ENCODE results near the gene PLEKHG1. TPM values are rescaled to one million over a fixed set of nuclear protein-coding genes. Genes with fewer than 3 reads are reported as not detected.

PLEKHG1 gene
- polyA plus RNA-seq, 1 donor from 2014 or later = 2.6 TPM

DNA sequence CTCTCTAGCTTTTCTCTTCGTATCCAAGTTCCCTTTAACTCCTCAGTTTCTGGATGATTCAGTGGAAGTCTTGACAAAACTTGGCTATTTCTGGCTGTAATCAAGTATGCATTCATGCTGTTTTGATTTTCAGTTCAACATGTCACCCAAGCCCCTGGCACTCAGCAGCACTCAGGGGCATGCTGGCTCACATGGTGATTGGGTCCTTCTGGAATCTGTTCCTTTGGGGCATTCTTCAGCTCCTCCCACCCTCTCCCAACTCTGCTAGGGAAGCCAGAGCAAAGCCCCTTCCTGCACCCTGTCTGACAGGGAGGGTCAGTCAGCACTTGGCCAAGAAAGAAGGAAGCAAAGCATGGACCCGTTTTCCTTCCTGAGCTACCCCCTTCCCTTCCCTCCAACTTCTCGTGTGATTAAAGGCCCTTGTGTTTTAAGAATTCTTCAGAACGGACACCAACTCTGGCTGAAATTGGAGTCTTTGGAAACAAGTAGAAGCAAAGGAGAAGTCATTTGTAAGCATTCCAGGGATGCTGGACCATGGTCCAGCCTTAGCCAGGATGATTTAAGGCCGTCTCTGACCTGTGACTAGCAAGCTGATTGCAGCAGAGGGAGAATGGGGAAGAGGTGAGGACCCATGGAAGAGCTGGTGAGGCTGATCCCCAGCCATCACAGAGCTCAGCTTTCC, 7.1 kb downstream of the PLEKHG1 start:
- no peaks in the 10 kb centered on the region for H3K27me3 ChIP-seq (ENCODE audit: insufficient read depth, low read depth, low read length)
- no peaks in the 10 kb centered on the region for H3K36me3 ChIP-seq (ENCODE audit: insufficient read depth, low read length)
- no peaks in the 10 kb centered on the region for H3K9me2 ChIP-seq (ENCODE audit: insufficient read depth, low read length)
- no peaks in the 10 kb centered on the region for H3K9me3 ChIP-seq (ENCODE audit: low read length)
- H3K4me2 ChIP-seq (ENCODE audit: low read length) = no peak overlapping the region
- H4K20me1 ChIP-seq (ENCODE audit: insufficient read depth) = no peaks in the 10 kb centered on the region
- H3K79me2 ChIP-seq (replicated peaks; ENCODE audit: insufficient read depth, low read length) = peaks cover 19% of the 10 kb centered on the region
- TF ChIP-seq, protein P1, sequence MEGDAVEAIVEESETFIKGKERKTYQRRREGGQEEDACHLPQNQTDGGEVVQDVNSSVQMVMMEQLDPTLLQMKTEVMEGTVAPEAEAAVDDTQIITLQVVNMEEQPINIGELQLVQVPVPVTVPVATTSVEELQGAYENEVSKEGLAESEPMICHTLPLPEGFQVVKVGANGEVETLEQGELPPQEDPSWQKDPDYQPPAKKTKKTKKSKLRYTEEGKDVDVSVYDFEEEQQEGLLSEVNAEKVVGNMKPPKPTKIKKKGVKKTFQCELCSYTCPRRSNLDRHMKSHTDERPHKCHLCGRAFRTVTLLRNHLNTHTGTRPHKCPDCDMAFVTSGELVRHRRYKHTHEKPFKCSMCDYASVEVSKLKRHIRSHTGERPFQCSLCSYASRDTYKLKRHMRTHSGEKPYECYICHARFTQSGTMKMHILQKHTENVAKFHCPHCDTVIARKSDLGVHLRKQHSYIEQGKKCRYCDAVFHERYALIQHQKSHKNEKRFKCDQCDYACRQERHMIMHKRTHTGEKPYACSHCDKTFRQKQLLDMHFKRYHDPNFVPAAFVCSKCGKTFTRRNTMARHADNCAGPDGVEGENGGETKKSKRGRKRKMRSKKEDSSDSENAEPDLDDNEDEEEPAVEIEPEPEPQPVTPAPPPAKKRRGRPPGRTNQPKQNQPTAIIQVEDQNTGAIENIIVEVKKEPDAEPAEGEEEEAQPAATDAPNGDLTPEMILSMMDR (IDR thresholded peaks at IDR 0.05; ENCODE audit: poor library complexity, severe bottlenecking) = no peak
- TF ChIP-seq EZH2 (IDR thresholded peaks at IDR 0.05; ENCODE audit: borderline replicate concordance, insufficient read depth, low read length, poor library complexity, severe bottlenecking) (no peak), MXI1 (conservative IDR thresholded peaks at IDR 0.05; ENCODE audit: poor library complexity, severe bottlenecking) (no peak), TAF1 (IDR thresholded peaks at IDR 0.05; ENCODE audit: low read depth) (no peak), SMC3 (conservative IDR thresholded peaks at IDR 0.05; ENCODE audit: poor library complexity) (no peak), EP300 (conservative IDR thresholded peaks at IDR 0.05; ENCODE audit: poor library complexity, severe bottlenecking) (no peak), RAD21 (conservative IDR thresholded peaks at IDR 0.05) (no peak), POLR2AphosphoS5 (IDR thresholded peaks at IDR 0.05) (no peak)
- TF ChIP-seq, protein P2, sequence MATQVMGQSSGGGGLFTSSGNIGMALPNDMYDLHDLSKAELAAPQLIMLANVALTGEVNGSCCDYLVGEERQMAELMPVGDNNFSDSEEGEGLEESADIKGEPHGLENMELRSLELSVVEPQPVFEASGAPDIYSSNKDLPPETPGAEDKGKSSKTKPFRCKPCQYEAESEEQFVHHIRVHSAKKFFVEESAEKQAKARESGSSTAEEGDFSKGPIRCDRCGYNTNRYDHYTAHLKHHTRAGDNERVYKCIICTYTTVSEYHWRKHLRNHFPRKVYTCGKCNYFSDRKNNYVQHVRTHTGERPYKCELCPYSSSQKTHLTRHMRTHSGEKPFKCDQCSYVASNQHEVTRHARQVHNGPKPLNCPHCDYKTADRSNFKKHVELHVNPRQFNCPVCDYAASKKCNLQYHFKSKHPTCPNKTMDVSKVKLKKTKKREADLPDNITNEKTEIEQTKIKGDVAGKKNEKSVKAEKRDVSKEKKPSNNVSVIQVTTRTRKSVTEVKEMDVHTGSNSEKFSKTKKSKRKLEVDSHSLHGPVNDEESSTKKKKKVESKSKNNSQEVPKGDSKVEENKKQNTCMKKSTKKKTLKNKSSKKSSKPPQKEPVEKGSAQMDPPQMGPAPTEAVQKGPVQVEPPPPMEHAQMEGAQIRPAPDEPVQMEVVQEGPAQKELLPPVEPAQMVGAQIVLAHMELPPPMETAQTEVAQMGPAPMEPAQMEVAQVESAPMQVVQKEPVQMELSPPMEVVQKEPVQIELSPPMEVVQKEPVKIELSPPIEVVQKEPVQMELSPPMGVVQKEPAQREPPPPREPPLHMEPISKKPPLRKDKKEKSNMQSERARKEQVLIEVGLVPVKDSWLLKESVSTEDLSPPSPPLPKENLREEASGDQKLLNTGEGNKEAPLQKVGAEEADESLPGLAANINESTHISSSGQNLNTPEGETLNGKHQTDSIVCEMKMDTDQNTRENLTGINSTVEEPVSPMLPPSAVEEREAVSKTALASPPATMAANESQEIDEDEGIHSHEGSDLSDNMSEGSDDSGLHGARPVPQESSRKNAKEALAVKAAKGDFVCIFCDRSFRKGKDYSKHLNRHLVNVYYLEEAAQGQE (IDR thresholded peaks at IDR 0.05; ENCODE audit: borderline replicate concordance) = no peak
- no peak overlapping the region for H3K27ac ChIP-seq (ENCODE audit: low read length)
- no peak overlapping the region for H2AFZ ChIP-seq (ENCODE audit: low read depth, low read length)
- H3K9ac ChIP-seq (ENCODE audit: low read length) = no peak overlapping the region
- H3F3A ChIP-seq (ENCODE audit: insufficient read depth, low read length, poor library complexity, severe bottlenecking) = no peaks in the 10 kb centered on the region
- H3K4me3 ChIP-seq (ENCODE audit: low read length) = no peak overlapping the region

DNA sequence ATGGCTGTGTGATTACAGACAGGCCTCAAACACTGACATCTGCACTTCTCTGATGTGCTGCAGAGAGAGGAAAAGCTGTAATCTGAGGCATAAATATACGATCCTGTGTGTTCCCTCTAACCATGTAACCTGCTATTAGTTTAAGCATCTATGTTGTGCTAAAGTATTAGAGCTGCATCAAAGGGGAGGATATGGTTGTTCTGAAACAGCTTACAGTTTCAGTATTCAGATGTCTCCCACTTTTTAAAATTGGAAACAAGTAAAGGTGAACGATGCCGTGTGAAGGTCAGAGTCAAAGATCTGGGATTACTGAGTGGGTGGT, 7.6 kb downstream of the PLEKHG1 start:
- H3K4me2 ChIP-seq (ENCODE audit: low read length) = no peak overlapping the region
- H2AFZ ChIP-seq (ENCODE audit: low read depth, low read length) = no peak overlapping the region
- no peaks in the 10 kb centered on the region for H3F3A ChIP-seq (ENCODE audit: insufficient read depth, low read length, poor library complexity, severe bottlenecking)
- no peaks in the 10 kb centered on the region for H3K27me3 ChIP-seq (ENCODE audit: insufficient read depth, low read depth, low read length)
- no peak for TF ChIP-seq RAD21 (conservative IDR thresholded peaks at IDR 0.05)
- no peak for TF ChIP-seq POLR2AphosphoS5 (IDR thresholded peaks at IDR 0.05)
- TF ChIP-seq MXI1 (conservative IDR thresholded peaks at IDR 0.05; ENCODE audit: poor library complexity, severe bottlenecking) = no peak
- TF ChIP-seq, protein P1 (IDR thresholded peaks at IDR 0.05; ENCODE audit: poor library complexity, severe bottlenecking) = no peak
- TF ChIP-seq EZH2 (IDR thresholded peaks at IDR 0.05; ENCODE audit: borderline replicate concordance, insufficient read depth, low read length, poor library complexity, severe bottlenecking) = no peak
- TF ChIP-seq SMC3 (conservative IDR thresholded peaks at IDR 0.05; ENCODE audit: poor library complexity) = no peak
- TF ChIP-seq TAF1 (IDR thresholded peaks at IDR 0.05; ENCODE audit: low read depth) = no peak
- TF ChIP-seq, protein P2 (IDR thresholded peaks at IDR 0.05; ENCODE audit: borderline replicate concordance) = no peak
- TF ChIP-seq EP300 (conservative IDR thresholded peaks at IDR 0.05; ENCODE audit: poor library complexity, severe bottlenecking) = no peak
- no peak overlapping the region for H3K9ac ChIP-seq (ENCODE audit: low read length)
- no peaks in the 10 kb centered on the region for H3K9me2 ChIP-seq (ENCODE audit: insufficient read depth, low read length)
- no peaks in the 10 kb centered on the region for H3K36me3 ChIP-seq (ENCODE audit: insufficient read depth, low read length)
- H3K27ac ChIP-seq (ENCODE audit: low read length) = no peak overlapping the region
- H3K9me3 ChIP-seq (ENCODE audit: low read length) = no peaks in the 10 kb centered on the region
- H3K79me2 ChIP-seq (replicated peaks; ENCODE audit: insufficient read depth, low read length) = peaks cover 14% of the 10 kb centered on the region
- H4K20me1 ChIP-seq (ENCODE audit: insufficient read depth) = no peaks in the 10 kb centered on the region
- H3K4me3 ChIP-seq (ENCODE audit: low read length) = no peak overlapping the region

Data from neural cell (in vitro differentiated cells).